ENCODE measurements around the gene MCEMP1.

MCEMP1 gene

DNA sequence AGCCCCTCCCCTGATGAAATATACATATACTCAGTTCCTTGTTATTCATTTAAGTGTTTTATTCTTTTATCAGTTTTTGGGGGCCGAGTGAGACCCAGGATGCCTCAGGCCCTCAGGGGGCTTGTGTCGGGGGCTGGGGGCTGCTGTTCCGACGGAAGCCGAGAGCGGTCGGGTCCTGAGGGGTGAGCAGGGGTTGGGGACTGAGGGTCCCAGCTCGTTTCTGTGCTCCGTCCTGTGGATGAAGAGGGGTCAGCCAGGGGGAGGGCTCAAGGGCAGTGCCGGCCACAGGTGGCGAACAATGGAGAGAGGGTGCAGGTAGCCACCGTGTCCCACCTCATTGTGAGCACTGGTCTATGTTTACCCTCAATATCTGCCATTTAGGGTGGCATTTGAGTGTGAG lies 45.3 kb upstream of the MCEMP1 start:
- no peak for TF ChIP-seq ZBTB7A (IDR thresholded peaks at IDR 0.05; ENCODE audit: low read depth)
- no peak for TF ChIP-seq CEBPB (IDR thresholded peaks at IDR 0.05)
- no peak for TF ChIP-seq CREB1 (IDR thresholded peaks at IDR 0.05; ENCODE audit: low read depth)
- TF ChIP-seq EP300 (IDR thresholded peaks at IDR 0.05; ENCODE audit: borderline replicate concordance): no peak

- TF ChIP-seq YY1 (IDR thresholded peaks at IDR 0.05; ENCODE audit: low read depth) (no peak), EGR1 (IDR thresholded peaks at IDR 0.05) (no peak), FOXM1 (IDR thresholded peaks at IDR 0.05; ENCODE audit: borderline replicate concordance, low read depth) (no peak), RAD21 (IDR thresholded peaks at IDR 0.05; ENCODE audit: low read depth) (no peak), TAF1 (IDR thresholded peaks at IDR 0.05; ENCODE audit: low read depth) (no peak), NFIC (IDR thresholded peaks at IDR 0.05) (no peak), USF1 (IDR thresholded peaks at IDR 0.05) (no peak), CREB1 (IDR thresholded peaks at IDR 0.05; ENCODE audit: low read depth) (no peak), TEAD4 (IDR thresholded peaks at IDR 0.05) (no peak), CEBPB (IDR thresholded peaks at IDR 0.05) (no peak), TCF12 (IDR thresholded peaks at IDR 0.05; ENCODE audit: low read depth) (no peak), MAX (IDR thresholded peaks at IDR 0.05) (no peak), REST (IDR thresholded peaks at IDR 0.05; ENCODE audit: low read depth) (no peak)
Observed at GRCh38 chr19:7632340-7633203, 44.3 kb upstream of the MCEMP1 start.

- TF ChIP-seq MAX (IDR thresholded peaks at IDR 0.05) (no peak), FOXM1 (IDR thresholded peaks at IDR 0.05; ENCODE audit: borderline replicate concordance, low read depth) (no peak), USF1 (IDR thresholded peaks at IDR 0.05) (no peak), ZBTB7A (IDR thresholded peaks at IDR 0.05; ENCODE audit: low read depth) (no peak), EP300 (IDR thresholded peaks at IDR 0.05; ENCODE audit: borderline replicate concordance) (no peak), CREB1 (IDR thresholded peaks at IDR 0.05; ENCODE audit: low read depth) (no peak), NFIC (IDR thresholded peaks at IDR 0.05) (no peak), TEAD4 (IDR thresholded peaks at IDR 0.05) (no peak), RAD21 (IDR thresholded peaks at IDR 0.05; ENCODE audit: low read depth) (no peak)
Observed at GRCh38 chr19:7633698-7634097, 43.2 kb upstream of the MCEMP1 start, which contains the start of gene PCP2. PCP2 (minus strand) TSS chr19:7633719; CDS start chr19:7633457, 262 bp downstream.

DNA sequence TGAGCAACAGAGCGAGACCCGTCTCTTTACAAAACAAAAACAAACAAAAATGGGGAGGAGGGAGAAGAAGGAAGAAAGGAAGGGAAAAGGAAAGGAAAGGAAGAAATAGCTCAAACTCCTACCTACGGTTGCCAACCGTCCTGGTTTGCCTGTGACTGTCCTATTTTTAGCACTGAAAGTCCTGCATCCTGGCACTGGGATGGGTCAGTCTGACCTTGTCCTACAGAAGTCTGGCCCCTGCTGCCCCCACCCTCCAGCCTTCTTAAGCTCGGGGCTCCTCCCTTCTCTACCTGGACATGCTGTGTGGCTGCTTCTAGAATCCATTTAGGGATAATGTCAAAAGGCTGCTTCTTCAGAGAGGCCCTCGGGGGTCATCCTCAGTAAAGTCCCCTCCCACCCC lies 41.2 kb upstream of the MCEMP1 start:
- no peak for TF ChIP-seq CREB1 (IDR thresholded peaks at IDR 0.05; ENCODE audit: low read depth)
- no peak for TF ChIP-seq CEBPB (IDR thresholded peaks at IDR 0.05)
- no peak for TF ChIP-seq REST (IDR thresholded peaks at IDR 0.05; ENCODE audit: low read depth)
- TF ChIP-seq YY1 (IDR thresholded peaks at IDR 0.05; ENCODE audit: low read depth): no peak
- no peak for TF ChIP-seq NFIC (IDR thresholded peaks at IDR 0.05)
- no peak for TF ChIP-seq RAD21 (IDR thresholded peaks at IDR 0.05; ENCODE audit: low read depth)
- TF ChIP-seq EP300 (IDR thresholded peaks at IDR 0.05; ENCODE audit: borderline replicate concordance): no peak
- no peak for TF ChIP-seq TEAD4 (IDR thresholded peaks at IDR 0.05)
- TF ChIP-seq TAF1 (IDR thresholded peaks at IDR 0.05; ENCODE audit: low read depth): no peak
- no peak for TF ChIP-seq MAX (IDR thresholded peaks at IDR 0.05)
- TF ChIP-seq USF1 (IDR thresholded peaks at IDR 0.05): no peak
- no peak for TF ChIP-seq ZBTB7A (IDR thresholded peaks at IDR 0.05; ENCODE audit: low read depth)
- no peak for TF ChIP-seq EGR1 (IDR thresholded peaks at IDR 0.05)
- no peak for TF ChIP-seq TCF12 (IDR thresholded peaks at IDR 0.05; ENCODE audit: low read depth)
- TF ChIP-seq FOXM1 (IDR thresholded peaks at IDR 0.05; ENCODE audit: borderline replicate concordance, low read depth): no peak

GRCh38 chr19:7636317-7636690 lies 40.6 kb upstream of the MCEMP1 start:
- TF ChIP-seq NFIC (IDR thresholded peaks at IDR 0.05): no peak
- TF ChIP-seq CEBPB (IDR thresholded peaks at IDR 0.05): no peak
- no peak for TF ChIP-seq YY1 (IDR thresholded peaks at IDR 0.05; ENCODE audit: low read depth)
- no peak for TF ChIP-seq EGR1 (IDR thresholded peaks at IDR 0.05)
- no peak for TF ChIP-seq FOXM1 (IDR thresholded peaks at IDR 0.05; ENCODE audit: borderline replicate concordance, low read depth)
- TF ChIP-seq MAX (IDR thresholded peaks at IDR 0.05): no peak
- no peak for TF ChIP-seq TAF1 (IDR thresholded peaks at IDR 0.05; ENCODE audit: low read depth)
- no peak for TF ChIP-seq CREB1 (IDR thresholded peaks at IDR 0.05; ENCODE audit: low read depth)
- TF ChIP-seq TEAD4 (IDR thresholded peaks at IDR 0.05): no peak
- no peak for TF ChIP-seq RAD21 (IDR thresholded peaks at IDR 0.05; ENCODE audit: low read depth)
- no peak for TF ChIP-seq EP300 (IDR thresholded peaks at IDR 0.05; ENCODE audit: borderline replicate concordance)
